Stimulated activated CD4-positive, alpha-beta T cell treated with anti-CD3 and anti-CD28 coated beads, Interleukin-4, amount 100 ng/mL, for 24 hours (primary cell): Measurements from ENCODE around the gene NAB2.

Source experiments
- DNase-seq: peaks from one replicate; pipeline ENCODE4 v3.0.0-alpha.2; 2020

The NAB2 gene

GRCh38 chr12:57094208-57095160 is 5.6 kb downstream of the NAB2 start:
- no peak for DNase-seq

- no peak for DNase-seq
Observed at GRCh38 chr12:57095440-57095839, 6.5 kb downstream of the NAB2 start.

DNA sequence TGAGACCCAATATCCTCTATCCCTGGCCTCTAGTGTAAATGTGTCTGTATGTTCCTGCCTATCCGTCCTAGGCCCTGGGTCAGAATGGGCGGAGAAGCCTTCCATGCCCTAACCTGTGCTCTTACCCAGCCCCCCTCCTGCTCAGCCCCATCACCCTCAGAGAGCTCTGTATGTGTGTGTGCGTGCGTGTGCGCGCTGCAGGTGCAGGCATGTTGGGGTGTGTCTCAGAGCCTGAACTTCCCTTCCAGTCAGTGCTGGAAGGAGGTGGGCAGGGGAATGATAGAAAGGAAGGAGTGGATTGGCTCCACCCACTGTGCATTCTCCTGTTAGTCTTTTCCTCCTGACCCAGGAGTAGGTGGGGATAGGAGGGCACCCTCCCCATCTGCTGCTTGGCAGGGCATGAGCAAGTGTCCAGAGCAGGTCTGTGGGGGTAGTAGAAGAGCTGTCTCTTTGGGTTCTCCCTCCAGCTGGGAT is 7.2 kb downstream of the NAB2 start:
- DNase-seq: no peak

GRCh38 chr12:57096748-57097553 is 8.0 kb downstream of the NAB2 start:
- DNase-seq: no peak

DNA sequence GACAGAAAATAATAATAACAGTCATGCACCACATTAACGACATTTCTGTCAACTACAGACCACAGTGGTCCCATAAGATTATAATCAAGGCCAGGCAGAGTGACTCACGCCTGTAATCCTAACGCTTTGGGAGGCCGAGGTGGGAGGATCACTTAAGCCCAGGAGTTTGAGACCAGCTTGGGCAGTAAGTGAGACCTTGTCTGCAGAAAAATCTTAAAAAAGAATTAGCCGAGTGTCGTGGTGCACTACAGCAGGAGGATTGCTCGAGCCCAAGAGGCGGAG is 8.6 kb downstream of the NAB2 start:
- no peak for DNase-seq

DNA sequence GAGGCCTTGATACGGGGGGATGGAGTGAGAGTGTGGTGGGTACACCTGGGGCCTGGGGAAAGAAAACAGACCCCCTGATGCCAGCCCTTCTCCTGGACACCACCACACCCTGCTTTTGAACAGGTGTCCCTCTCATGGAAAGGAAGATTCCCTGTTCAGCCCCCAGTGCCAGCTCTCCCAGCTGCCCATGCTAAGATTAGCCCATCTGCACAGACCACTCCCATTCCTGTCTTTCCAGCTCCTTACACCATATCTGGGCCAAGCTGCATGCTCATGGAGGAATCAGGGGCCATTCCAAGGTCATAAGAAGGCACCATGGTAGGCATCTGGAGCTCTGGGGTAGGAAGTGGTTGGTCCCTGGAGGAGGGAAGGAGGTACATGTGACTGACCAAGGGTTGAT is 9.6 kb downstream of the NAB2 start:
- no peak for DNase-seq

- DNase-seq: no peak
Observed at GRCh38 chr12:57099047-57099714, 10.3 kb downstream of the NAB2 start.

- no peak for DNase-seq
Observed at GRCh38 chr12:57099766-57100165, 10.9 kb downstream of the NAB2 start.

DNA sequence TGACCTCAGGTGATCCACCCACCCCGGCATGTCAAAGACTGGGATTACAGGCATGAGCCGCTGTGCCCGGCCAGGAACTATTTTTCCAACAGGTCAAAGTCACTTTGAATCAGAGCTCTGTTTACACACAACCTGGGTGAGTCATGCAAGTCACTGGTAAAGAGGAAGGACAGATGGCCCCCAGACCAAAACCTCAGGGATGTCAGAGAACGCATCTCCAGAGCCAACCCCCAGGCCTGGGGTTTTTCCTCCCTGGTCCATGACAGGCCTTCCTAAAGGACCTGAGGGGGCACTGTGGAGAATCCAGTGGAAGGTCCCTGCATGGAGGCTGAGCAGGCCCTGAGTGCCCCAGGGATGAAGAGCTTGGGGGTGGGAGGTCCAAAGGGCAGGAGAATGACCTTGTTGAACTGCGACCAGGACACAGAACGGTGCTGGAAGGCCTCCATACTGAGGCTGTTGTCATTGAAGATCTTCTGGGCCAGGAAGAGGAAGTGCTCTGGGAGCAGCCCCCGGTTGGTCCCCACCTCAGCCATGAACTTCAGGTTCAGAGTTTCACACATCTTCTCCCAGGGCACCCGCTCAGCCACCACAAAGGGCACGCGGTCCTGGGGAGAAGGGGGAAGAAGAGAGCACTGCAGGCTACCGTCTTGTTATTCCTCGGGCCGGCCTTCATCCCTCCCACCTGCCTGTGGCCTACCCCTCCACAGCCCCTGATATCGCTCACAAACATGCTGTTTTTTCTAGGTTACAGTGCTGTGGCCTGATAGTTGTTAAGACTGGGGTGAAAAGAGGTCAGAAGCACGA is 13.2 kb downstream of the NAB2 start:
- DNase-seq: no peak

DNA sequence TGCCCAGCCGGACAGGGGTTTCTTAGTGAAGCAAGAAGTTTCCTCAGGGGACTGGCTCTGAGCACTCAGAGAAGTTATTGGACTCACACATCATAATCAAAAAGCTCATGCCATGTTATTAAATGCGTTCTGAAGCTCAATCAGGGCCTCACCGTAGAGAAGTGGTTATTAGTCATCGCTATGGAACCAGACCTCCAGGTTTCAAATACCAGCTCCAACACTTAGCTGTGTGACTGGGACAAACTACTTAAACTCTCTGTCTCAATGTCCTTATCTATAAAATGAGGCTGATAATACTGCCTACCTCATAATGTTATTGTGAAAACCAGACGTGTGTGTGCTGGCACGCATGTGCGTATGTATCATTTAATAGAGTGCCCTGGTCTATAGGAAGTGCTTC is 14.9 kb downstream of the NAB2 start:
- no peak for DNase-seq

GRCh38 chr12:57104292-57104910 is 15.5 kb downstream of the NAB2 start:
- DNase-seq: no peak

DNA sequence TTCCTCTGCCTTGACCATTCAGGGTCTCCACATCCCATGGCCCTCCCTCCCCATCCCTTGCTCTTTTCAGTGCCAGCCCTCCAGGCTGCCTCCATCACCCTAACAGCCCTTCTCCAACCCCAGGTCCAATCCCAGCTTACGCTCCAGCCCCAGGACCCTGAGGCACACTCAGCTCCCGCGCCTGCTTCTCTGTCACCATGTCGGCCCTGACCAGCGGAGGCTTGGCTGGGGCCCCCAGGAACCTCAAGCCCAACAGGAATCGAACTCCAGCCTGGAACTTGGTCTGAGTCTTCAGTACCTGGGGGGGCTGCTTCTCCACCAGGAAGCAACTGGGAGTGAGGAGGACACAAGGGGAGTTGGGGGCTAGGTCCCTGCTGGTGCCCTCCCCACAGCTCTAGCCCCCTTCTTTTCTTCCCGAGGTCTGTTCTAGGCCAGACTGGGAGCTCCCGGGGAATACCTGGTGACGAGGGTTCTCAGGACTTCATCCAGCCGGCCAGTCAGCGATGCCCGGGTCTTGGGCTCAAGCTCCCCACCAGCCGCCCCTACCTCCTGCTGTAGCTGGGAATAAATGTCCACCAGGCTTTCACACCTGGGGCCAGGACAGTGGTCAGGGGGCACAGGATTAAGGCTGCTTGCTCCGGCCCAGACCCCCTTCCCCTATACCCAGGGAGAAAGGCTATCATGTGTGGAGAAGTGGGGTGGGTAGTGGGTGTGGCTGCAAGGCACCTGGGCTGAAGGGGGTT is 16.3 kb downstream of the NAB2 start:
- DNase-seq: no peak

- no peak for DNase-seq
Observed at GRCh38 chr12:57106021-57106708, 17.3 kb downstream of the NAB2 start.

GRCh38 chr12:57107456-57108155 is 18.7 kb downstream of the NAB2 start:
- DNase-seq: no peak

- no peak for DNase-seq
Observed at GRCh38 chr12:57109207-57110103, 20.5 kb downstream of the NAB2 start.

- DNase-seq: peak; percentile 81
Observed at GRCh38 chr12:57110104-57111030, 21.5 kb downstream of the NAB2 start.

GRCh38 chr12:57111031-57111734 is 22.3 kb downstream of the NAB2 start, which contains the start of gene STAT6:
STAT6 (minus strand) TSS chr12:57111362; CDS start chr12:57108278, 3,084 bp downstream.
- DNase-seq: peak; percentile 82
